ENCODE results near the gene MC3R.

GRCh38 chr20:56299362-56299761 is 50.8 kb downstream of the MC3R start:
- no peak for TF ChIP-seq CTCF (IDR thresholded peaks at IDR 0.05)
- no peak for TF ChIP-seq POLR2A (IDR thresholded peaks at IDR 0.05)

Data from body of pancreas (tissue), 4 donors.